ENCODE measurements around the gene GGT1.
"Not testable (repeated sequence)": the region's sequence is repeated elsewhere in the genome, so short reads cannot be mapped to it uniquely, and the experiment has no call there.

GGT1 gene

DNA sequence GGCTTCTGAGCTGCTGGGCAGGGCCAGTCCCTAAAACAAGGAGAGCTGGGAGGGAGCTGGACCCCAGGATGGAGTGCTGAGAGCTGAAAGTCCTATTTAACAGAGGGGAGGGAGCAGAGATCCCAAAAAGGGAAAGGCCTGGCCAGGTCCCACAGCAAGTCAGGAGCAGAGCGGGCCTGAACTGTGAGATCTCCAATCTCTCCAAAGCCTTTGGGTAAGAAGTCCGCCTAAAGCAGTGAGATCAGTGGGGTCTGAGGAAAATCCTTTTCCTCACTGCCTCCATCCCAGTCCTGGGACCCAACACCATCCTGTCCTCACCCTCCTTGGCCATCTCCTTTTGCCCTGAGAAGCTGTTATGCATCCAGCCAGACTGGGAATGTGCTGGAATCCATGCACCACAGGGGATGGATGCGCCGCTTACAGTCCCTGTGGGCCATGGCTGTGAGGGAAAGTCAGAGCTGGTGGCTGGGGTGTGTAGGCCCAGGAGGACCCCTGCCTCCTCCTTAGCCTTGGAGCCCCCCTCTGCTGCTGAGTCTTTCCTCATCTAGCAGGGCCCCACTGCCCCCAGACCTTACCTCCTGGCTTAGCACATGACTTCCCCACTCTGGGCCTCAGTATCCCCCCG lies 18.7 kb upstream of the GGT1 start:
- no peak for DNase-seq

DNA sequence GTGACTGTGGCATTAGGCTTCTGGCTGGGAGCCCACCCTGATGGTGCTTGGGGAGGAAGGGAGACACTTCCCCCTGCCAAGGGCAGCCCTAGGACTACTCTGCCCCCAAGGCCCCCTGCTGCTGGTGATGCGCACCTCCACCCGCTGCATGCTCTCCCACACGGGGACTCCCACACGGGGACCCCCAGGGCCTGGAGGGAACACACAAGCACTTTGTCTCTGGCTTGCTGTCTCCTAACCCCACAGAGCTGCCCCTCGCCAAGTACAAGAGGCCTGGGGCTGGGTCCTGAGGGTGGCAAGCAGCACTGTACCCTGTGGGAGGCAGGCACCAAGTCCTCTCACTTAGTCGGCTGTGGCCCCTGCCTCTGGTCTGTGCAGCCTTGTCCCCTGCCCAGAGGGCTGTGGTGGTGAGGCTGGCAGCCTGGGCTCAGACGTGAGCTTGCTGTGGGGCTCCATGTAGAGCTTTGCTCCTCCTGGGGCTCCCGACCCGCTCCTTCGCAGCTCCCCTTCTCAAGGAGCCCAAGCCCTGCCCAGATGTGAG lies 18.1 kb upstream of the GGT1 start:
- DNase-seq: no peak

DNA sequence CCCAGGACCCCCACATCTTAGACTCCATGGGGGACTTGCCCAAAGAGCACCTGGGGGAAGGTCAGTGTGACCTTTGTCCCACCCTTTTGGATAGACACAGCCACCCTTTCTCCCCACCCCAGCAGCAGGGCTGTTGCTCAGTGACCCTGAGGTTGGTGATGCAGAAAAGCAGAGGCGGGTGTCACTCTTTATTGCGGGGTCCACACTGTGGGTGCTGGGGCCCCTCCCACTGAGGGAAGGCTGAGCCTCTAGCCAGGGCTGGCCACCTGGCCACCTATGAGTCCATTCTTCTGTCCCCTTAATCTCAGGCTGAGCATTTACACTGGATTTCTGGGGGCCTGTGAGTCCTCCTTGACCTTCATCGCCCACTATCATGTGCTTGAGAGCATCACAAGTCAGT lies 17.5 kb upstream of the GGT1 start:
- no peak for DNase-seq

DNA sequence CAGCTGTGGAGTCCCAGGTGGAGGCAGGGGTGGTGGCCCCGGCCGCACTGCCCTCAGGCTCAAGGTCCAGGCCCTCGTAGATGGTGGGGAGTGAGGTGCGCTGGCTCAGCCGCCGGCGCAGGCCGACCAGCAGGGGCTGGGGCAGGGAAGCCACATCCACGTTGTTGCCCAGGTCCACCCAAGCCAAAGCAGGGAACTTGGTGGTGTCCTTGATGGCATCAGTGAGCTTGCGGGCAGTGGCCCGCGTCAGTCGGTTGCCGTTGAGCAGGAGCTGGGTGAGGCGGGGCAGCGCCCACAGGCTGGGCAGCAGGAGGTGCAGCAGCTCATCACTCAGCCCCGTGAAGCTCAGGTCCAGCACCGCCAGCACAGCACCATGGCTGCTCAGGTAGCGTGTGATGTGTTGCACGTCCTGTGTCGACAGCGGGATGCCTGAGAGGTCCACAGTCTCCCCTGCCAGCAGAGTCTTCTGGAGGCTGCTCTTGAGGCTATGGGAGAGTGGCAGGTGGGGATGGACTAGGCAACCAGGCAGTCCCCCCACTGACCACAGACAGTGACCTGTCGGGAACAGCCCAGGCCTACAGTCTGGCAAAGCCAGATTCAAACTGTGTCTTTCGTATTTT lies 17.0 kb upstream of the GGT1 start:
- no peak for DNase-seq

DNA sequence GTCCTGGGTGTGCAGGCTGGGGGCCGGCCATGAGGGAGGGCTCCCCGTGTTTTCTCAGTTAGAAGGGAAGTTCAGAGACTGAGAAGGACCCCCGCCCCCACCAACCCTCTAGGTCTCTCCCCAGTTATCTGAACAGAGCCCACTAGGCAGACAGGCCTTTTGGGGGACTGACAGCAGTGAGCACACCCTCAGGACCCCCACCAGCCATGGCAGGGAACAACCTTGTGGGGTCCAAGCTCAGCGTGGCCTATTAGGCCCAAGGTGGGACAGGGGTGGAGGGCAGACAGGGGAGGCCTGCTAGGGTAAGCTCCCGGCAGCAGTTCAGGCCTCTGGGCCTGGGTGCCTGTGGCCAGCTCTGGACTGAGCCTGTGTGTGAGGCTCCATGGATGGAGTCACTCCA lies 15.7 kb upstream of the GGT1 start:
- DNase-seq: no peak

DNA sequence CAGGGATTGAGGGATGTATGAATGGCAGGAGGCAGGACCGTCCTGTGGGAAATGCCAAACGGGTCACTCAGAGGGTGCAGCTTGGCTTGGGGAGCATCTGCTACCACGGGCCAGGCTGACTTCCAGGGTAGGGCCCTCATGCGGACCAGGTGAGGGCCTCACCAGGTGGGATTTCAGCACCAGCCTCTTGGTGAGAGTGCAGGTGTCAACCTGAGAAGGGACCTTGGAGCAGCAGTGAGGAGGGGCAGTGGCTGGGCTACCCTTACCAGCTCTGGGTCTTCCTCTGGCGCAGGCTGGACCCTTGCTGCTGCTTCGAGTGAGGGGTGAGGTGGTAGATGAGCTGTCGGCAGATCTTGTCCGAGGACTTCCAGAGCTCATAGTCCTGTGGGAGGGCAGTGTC lies 15.0 kb upstream of the GGT1 start:
- no peak for DNase-seq

DNA sequence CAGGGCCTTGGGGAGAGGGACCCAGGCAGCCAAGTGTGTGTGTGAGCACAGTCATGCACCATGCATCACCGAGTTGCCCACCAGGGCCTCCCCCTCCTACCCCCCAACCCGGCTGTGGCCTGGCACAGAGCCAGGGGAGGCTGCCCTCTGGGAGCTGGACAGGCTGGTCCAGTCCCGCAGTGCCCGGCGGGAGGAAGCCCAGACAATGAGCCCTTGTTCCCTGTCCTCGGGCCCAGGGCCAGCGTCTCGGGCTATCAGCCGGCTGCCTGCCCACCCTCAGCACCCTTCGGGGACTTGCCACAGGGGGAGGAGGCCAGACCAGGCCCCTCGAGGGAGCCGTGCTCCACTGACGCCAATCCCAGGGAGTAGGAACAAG lies 14.6 kb upstream of the GGT1 start:
- no peak for DNase-seq

DNA sequence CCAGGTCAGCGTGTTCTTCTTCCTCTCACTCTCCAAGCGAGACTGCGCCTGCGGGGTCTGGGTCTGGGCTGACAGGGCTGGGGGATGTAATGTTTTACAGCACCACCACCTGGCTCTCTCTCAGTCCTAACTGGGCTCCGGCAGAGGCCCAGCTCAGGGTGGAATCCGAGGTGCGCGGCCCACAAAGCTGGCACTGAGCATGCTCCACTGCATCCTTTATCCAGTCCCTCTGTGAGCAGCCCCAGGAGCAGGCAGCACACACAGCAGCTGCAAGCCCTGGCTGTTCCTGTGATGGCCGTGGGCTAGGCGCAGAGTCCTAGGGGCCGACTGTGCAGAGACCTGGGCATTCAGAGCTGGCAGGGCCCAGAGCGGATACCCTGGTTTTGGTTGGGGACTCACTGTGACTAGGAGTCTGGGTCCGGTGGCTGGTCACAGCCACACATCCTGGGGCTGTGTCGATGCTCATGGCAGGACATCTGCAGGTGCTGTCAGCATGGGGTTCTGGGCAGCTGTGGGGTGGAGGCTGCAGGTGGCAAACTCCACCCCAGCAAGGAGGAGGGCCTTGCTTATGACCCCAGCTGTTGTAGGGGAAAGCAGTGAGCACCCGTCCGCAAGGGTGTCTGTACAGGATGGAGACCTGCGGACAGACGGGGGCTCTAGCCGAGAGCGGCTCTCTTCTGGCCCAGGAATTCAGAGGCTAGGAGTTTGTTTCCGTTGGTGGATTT lies 14.1 kb upstream of the GGT1 start:
- no peak for DNase-seq

DNA sequence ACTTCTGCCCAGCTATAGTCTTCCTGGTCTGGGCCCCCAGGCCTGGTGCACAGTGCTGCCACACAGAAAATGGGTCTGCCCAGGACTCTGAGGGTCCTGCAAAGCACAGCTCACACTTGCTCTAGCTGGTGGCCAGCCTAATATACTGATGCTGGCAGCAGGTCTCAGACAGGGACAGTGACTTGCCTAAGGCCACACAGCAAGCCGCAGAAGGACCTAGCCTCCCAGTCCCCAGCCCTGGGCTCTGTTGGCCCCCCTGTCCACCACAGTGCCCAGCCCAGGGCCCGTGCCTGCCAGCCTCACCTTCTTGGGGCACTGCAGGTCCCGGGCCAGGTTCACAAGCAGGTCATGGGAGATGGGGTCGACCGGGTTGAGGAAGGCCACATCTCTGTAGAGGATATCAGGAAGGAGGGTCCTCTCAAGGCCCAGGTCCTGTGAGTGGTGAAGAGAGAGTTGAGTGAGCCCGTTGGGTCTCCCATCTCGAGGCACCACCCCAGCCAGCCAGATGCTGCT lies 13.4 kb upstream of the GGT1 start:
- DNase-seq: no peak

DNA sequence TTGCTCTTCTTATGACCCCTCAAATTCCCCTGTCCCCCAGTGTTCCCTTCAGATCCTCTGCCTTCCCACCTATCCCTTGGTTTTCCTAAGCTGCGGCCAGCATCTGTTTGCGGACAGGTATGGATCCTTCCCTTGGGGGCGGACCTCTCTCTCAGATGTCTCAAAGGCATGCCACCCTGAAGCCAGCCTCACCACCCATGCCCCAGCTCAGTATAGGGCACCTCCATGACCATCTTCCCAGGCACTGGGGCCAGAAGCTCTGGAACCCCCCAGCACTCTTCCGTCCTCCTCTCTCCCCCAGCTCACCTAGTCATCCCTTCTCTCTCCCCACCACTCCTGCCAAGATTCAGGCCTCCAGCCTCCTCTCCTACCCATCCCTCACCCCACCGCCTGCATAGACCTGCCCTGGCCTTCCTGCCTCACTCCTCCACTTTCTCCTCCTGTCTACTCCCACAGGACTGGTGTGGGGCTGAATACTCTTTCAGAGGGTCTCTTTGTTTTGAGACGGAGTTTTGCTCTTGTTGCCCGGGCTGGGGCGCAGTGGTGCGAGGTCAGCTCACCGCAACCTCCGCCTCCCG lies 12.3 kb upstream of the GGT1 start:
- DNase-seq: no peak

DNA sequence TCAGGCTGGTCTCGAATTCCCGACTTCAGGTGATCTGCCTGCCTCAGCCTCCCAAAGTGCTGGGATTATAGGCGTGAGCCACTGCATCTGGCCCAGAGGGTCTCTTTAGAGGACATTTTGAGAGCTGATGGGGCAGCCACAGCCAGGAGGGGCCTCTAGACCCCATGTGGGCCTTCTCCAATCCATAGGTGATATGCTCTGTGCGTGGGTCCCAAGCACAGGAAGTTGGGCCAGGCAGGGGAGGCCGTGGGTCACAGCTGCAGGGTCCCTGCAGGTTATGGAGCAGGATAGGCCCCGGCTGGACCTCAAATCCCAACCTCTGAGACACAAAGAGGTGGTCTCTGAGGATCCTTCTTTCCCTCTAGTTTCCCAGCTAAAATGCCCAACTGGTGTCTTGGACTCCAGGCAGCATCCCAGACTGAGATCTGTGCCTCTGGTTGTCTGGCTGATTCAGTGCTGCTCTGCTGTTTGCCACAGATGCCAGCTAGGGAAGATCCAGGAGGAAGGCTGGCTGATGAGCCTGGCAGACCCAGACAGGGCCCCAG lies 11.6 kb upstream of the GGT1 start:
- DNase-seq: no peak

DNA sequence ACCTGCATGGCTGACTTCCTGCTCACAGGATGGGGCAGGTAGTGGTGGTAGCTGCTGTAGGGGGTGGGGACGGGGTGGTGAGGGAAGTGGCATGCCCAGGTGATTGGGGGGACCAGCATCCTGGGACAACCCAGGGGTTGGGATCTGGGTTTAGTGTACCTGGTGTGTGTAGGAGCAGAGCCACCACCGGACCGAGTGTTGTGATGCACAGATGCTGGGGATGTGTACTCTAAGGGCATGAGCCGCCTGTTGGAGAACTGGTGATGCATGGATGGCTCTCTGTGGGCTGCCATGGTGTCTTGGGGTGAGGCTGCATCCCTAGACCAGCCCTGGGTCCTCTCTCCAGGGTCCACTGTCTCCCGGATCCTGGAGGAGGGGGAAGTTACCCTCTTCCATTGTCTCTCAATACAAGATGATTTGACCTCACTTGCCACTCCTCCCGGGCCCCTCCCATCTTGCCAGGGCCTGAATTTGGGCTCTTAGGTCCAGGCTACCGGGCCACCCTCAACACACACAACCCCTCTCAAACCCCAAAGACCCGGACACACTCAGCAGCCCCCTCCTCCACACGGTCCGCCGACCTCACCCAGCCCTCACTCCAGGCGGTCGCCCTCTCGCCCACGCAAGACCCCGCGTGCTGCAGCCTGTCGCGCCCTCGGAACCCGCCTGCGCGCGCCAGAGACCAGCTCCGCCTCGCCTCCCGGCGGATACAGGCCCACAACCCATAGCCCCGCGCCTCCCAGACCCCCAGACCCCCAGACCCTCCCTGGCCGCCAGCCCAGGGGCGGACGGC lies 10.7 kb upstream of the GGT1 start:
- DNase-seq: no peak

DNA sequence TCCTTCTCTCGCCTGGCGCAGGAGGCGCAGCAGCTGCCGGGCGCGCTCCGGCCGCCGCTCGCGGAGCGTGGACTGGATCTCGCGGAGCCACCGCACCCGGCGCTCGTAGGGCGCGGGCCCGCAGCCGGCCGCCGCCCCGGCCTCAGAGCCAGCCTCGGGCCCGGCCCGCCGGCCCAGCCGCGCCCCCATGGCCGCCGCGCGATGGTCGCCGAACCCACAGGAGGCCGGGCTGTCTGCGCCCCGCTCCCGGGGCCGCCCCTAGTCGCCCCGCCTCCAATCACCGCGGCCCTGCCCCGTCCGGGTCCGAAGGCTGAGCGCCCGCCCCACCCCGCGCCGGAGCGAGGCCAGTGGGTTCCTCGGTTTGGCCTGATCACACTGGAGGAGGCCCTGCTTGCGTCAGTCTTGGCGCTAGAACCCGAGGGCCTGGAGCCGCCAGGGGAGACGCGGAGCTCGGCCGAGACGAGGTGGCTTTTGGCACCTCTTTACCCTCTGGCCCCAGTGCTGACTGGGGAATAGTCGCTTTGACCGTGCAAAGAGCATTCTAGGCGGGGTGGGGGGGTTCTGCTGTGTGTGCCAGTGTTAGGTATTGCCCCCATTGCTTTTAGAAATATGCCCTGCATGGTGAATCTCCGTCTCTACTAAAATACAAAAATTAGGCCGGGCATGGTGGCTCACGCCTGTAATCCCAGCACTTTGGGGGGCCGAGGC lies 10.0 kb upstream of the GGT1 start, which contains the start of gene LRRC75B:
TSS of gene LRRC75B (minus strand) at position 223 of the 708 bp plus-strand sequence. CDS start at position 189, 34 bp downstream.
- peak; percentile 92 for DNase-seq

DNA sequence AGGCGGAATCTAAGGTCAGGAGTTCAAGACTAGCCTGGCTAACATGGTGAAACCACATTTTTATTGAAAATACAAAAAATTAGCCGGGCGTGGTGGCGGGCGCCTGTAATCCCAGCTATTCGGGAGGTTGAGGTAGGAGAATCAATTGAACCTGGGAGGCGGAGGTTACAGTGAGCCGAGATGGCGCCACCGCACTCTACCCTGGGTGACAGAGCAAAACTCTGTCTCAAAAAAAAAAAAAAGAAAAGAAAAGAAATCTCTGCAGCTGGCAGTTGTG lies 9.5 kb upstream of the GGT1 start:
- DNase-seq: not testable (repeated sequence)

DNA sequence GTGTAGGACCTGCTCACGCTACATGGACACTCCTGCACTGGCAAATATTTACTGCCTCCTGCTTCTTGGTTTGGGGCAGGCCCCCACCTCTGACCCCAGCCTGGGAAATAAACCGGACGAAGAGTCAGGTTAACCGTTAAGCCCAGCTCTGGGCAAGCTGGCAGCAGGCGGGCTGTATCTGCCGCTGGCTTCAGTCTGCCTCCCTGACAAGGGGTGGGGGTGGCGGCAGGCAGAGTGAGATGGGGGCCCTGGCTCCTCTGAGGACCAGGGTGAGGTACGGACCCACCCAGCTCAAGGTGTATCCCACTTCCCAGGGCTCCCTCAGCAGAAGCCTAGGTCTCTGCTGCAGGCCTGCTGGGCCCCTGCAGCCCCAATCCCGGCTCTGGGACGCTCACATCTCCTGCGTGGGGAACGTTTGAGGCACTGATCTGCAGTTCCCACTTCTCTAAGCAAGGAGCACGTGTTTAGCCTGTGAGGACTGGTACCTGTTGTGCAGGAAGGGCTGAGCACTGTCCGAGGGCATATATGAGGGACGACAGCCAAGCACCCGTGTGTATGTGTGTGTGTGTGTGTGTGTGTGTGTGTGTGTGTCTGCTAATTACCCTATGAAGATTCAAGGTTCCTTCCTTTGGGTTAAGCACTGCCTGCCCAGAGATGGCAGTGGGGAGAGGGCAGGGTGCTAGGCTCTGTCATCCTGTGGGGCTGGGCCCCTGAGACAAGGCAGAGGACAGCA lies 9.0 kb upstream of the GGT1 start:
- no peak for DNase-seq

DNA sequence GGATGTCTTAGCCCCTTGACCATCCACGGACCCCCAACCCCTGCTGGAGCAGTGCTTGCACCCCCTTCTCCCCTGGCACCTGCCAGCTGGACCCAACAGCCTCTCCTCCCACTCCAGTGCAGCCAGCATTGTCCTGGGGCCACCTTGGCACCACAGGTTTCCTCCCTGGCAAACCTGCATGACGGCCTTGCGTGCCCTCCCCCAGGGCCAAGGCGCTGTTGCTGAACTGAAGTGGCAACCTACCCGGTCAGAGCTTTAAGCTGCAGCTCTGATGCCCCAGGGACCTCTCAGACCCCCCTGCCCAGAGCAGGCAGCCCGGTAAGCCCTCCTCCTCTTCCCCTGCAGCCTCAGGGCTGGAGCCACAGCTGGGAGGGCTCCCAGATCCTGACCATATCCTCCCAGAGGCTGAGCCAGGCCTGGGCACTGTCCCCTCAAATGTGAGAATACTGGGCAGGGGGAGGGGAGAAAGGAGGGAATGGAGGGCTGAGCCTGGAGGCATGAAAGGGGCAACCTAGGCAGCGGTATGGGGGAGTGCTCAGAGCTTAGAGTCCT lies 8.3 kb upstream of the GGT1 start:
- no peak for DNase-seq

DNA sequence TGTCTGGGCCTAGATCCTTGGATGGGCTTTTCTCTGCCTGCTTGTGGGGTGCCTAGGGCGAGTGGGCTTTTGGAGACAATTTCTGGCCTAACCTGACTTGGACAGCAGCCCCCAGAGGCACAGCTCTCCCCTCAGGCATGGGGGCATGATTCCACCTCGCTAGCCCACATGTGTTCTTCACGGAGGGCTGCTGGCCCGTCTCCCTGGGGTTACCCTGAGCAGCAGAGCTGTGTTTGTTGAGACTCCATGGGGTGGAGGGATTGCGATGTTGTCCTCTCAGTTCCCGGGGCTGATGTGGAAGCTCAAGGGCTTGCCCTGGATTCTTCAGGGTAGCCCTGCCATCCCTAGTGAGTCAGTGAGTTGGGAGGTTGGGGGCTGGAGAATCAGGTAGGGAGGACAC lies 7.8 kb upstream of the GGT1 start:
- DNase-seq: no peak

DNA sequence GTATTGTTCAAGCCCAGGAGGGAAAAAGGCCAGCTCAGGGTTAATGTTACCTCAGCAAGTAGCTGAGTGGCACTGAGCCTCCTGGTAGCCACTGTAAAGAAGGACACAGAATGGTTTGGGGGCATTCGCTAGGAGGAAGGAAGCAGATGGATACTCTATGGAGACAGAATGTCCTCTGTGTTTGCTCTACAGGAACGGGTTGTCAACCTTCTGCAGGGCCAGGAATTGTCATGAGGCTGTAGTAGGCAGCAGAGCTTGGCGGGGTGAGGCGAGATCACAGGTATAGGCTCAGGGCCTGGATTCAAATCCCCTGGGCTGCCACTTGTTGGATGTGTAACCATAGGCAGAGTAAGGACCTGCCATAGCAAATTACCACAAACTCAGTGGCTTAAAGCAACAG lies 7.1 kb upstream of the GGT1 start:
- no peak for DNase-seq

DNA sequence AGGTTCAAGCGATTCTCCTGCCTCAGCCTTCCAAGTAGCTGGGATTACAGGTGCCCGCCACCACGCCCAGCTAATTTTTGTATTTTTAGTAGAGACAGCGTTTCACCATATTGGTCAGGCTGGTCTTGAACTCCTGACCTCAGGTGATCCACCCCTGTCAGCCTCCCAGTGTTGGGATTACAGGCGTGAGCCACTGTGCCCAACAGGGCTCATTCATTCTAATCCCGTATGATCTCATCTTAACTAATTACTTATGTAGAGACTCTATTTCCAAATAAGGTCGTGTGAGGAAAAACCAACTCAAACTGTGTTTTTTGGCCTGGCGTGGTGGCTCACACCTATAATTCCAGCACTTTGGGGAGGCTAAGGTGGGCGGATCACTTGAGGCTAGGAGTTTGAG lies 5.9 kb upstream of the GGT1 start:
- not testable (repeated sequence) for DNase-seq

DNA sequence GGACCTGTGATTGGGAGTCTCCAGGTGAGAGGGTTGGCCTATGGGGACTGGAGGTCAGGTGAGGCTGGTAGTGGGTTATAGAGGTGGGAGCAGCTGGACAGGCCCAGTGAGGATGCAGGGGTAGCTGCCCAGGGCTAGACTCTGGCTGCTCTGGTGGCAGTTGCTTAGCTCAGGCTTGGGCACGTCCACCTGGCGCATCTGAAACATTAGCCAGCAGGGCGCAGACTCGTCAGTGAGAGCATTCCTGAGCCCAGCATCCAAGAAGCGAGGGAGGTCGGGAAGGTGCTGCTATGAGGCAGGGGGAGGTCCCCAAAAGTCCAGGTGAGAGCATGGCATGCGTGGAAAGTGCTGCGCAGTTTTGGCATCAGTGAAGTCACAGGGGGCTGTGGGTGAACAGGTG lies 3.5 kb upstream of the GGT1 start:
- DNase-seq: no peak

Measured in right forelimb (tissue), 1 donor.